Stomach (tissue), 4 donors: Measurements from ENCODE around the gene SEL1L2.

Experiments used
- EP300 ChIP-seq: sonication (generic); formaldehyde crosslinking; IDR thresholded peaks from one replicate; pipeline ENCODE4 v1.6.1; 2017; ENCODE audit warnings: antibody characterized with exemption
- TF ChIP-seq, protein P1 (sequence below), 7 experiments: fragments of 450-650 bp in 4 of 7; fragments of 200-600 bp in 3 of 7; sonication (generic) in 3 of 7; IDR thresholded peaks; one replicate each; pipeline ENCODE4 v1.5.1; 2016 to 2019; ENCODE audit warnings: antibody characterized with exemption in 7 of 7, control low read depth in 2 of 7, mild to moderate bottlenecking in 1 of 7

- no peak for TF ChIP-seq EP300
- TF ChIP-seq, protein P1, sequence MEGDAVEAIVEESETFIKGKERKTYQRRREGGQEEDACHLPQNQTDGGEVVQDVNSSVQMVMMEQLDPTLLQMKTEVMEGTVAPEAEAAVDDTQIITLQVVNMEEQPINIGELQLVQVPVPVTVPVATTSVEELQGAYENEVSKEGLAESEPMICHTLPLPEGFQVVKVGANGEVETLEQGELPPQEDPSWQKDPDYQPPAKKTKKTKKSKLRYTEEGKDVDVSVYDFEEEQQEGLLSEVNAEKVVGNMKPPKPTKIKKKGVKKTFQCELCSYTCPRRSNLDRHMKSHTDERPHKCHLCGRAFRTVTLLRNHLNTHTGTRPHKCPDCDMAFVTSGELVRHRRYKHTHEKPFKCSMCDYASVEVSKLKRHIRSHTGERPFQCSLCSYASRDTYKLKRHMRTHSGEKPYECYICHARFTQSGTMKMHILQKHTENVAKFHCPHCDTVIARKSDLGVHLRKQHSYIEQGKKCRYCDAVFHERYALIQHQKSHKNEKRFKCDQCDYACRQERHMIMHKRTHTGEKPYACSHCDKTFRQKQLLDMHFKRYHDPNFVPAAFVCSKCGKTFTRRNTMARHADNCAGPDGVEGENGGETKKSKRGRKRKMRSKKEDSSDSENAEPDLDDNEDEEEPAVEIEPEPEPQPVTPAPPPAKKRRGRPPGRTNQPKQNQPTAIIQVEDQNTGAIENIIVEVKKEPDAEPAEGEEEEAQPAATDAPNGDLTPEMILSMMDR (IDR thresholded peaks at IDR 0.05) = no peak
Observed at GRCh38 chr20:14033310-14033709, 42.9 kb upstream of the SEL1L2 start.
